ENCODE measurements around the gene C16orf87. TPM values are rescaled to one million over a fixed set of nuclear protein-coding genes. Genes with fewer than 3 reads are reported as not detected.

The C16orf87 gene
- total and polyA plus RNA-seq, 9 of the 15 experiments (the other 6 are each of a cell fraction or from before 2014, with no cell fraction given): 7.8 to 16.7 (median 10.5) TPM

- no peak for TF ChIP-seq HBP1 (CRISPR knock-in tag; IDR thresholded peaks at IDR 0.05)
- peak; percentile 19 for TF ChIP-seq KDM5B (IDR thresholded peaks at IDR 0.05; ENCODE audit: insufficient replicate concordance, low read depth, low read length)
- no peak for TF ChIP-seq ZBTB12 (CRISPR knock-in tag; IDR thresholded peaks at IDR 0.05)
- TF ChIP-seq FOXK1 (CRISPR knock-in tag; IDR thresholded peaks at IDR 0.05; ENCODE audit: borderline replicate concordance): no peak
- peak; percentile 97 for TF ChIP-seq SAFB (IDR thresholded peaks at IDR 0.05; ENCODE audit: borderline replicate concordance, low read depth, low read length)
- TF ChIP-seq KLF16 (IDR thresholded peaks at IDR 0.05): no peak
- TF ChIP-seq POU5F1 (IDR thresholded peaks at IDR 0.05; ENCODE audit: borderline replicate concordance, low read depth, low read length, partially characterized antibody): no peak
- TF ChIP-seq SMAD4 (CRISPR knock-in tag; conservative IDR thresholded peaks at IDR 0.05): peak; percentile 94
- no peak for TF ChIP-seq TCFL5 (CRISPR knock-in tag; conservative IDR thresholded peaks at IDR 0.05)
- no peak for TF ChIP-seq ETS2 (tag; IDR thresholded peaks at IDR 0.05; ENCODE audit: borderline replicate concordance, poor library complexity, severe bottlenecking)
- TF ChIP-seq PBX2 (CRISPR knock-in tag; IDR thresholded peaks at IDR 0.05; ENCODE audit: low read depth): peak; percentile 55
- TF ChIP-seq PBX2 (tag; conservative IDR thresholded peaks at IDR 0.05; ENCODE audit: low read depth): peak; percentile 88
- TF ChIP-seq MYBL2 (IDR thresholded peaks at IDR 0.05; ENCODE audit: low read depth): no peak
- no peak for TF ChIP-seq MYBL2 (CRISPR knock-in tag; IDR thresholded peaks at IDR 0.05; ENCODE audit: borderline replicate concordance)
- no peak for TF ChIP-seq DNMT1 (IDR thresholded peaks at IDR 0.05)
- no peak for TF ChIP-seq GATA2 (CRISPR knock-in tag; IDR thresholded peaks at IDR 0.05)
- TF ChIP-seq GABPA (tag; conservative IDR thresholded peaks at IDR 0.05; ENCODE audit: low read depth): no peak
- TF ChIP-seq RBM22 (IDR thresholded peaks at IDR 0.05; ENCODE audit: low read depth, low read length, poor library complexity, severe bottlenecking): no peak
- TF ChIP-seq NELFE (IDR thresholded peaks at IDR 0.05; ENCODE audit: insufficient read depth, insufficient read length): no peak
These were observed at the start of gene C16orf87 (continued) for GRCh38 chr16:46830902-46831647.
